HG02588 (cell line): ENCODE measurements around the gene DUSP5.

Source experiments
- ATAC-seq: cut with Tn5 transposase; IDR thresholded peaks from one replicate; pipeline ENCODE4 v1.9.1; 2021; ENCODE audit warnings: mild to moderate bottlenecking, moderate library complexity; ENCODE audit not compliant: unreplicated experiment

DUSP5 gene

DNA sequence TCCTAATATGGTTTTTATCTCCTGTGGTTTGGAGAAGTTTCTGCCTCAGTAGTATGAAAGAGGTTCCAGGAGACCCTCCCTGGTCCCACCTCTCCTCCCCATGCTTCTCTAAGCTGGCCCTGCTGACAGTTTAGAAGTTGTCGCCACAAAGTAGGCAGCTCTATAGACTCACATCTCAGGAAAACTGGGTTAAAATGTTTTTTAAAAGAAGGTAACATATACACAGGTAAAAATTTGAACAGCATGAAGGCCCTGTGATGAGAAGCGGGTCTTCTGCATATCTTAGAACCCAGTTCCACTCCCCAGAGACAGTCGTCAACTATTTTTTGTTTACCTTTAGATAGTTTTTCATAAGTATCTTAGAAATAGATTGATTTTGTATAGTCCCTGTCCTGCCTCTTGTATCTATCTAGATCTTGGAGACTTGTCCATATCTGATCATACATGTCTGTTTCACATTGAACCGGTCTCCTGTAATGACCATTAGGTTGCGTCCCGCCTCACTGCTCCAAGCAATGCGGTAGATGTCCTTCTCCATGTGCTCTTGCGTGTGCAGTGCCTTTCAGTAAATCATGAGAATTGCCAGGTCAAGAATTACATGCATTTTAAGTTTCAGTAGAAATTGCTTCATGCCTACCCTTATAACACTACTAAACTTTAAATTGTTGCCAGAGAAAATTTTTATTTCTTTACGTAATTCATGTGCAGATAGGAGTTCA lies 2.2 kb downstream of the DUSP5 start:
- no peak for ATAC-seq

DNA sequence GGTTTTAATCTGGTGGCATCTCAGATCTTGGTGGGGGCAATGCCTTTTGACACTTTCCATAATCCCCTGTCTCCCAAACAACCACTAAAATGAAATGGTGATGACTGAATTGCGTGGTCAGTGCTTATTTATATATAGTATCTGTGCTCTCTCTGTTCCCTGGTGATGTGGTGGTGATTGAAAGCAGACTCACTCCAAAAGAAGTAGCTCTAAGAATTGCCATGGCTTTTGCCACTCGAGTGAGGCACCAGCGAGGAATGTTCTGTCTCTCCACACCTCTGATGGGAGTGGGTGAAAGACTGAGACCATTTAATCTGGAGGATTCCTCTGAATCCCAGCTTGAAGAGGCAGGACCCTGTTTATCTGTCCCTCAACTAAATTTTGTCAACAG lies 2.8 kb downstream of the DUSP5 start:
- no peak for ATAC-seq

- no peak for ATAC-seq
Measured at GRCh38 chr10:110501142-110501937, 3.6 kb downstream of the DUSP5 start.

DNA sequence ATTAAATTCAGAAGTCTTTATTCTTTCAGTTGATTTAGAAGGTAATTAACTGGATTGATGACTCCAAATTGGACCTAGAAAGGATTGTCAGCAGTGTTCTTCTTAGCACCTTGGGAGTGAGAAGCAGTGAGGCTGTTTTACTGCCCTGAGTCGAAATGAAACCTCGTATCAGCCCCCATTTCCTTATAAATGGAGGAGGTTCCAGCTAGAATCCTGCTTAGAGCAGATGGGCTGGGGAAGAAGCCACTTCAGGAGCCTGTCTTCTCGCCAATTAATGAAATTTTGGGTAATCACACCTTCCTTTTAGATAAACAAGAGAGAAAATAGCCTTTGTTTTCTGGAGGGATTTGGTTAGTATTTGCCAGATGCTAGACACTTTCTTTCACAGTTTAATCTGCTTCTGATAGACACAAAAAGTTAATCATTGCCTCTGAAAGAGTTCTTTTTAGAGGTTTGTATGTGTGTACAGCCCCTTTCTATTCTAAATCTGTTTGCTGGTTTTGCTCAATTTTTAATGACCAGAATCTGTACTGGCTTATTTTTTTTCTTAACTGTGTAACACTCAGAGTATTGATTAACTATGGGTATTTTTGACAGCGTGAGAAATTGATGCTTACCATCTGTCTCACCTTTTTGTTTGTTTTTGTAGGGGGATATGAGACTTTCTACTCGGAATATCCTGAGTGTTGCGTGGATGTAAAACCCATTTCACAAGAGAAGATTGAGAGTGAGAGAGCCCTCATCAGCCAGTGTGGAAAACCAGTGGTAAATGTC lies 4.6 kb downstream of the DUSP5 start:
- no peak for ATAC-seq

- ATAC-seq, result peak; percentile 34
Measured at GRCh38 chr10:110502851-110503301, 5.2 kb downstream of the DUSP5 start.

- ATAC-seq, result no peak
Measured at GRCh38 chr10:110503528-110504110, 5.9 kb downstream of the DUSP5 start.

GRCh38 chr10:110504111-110504735 lies 6.5 kb downstream of the DUSP5 start:
- ATAC-seq, result peak; percentile 58

DNA sequence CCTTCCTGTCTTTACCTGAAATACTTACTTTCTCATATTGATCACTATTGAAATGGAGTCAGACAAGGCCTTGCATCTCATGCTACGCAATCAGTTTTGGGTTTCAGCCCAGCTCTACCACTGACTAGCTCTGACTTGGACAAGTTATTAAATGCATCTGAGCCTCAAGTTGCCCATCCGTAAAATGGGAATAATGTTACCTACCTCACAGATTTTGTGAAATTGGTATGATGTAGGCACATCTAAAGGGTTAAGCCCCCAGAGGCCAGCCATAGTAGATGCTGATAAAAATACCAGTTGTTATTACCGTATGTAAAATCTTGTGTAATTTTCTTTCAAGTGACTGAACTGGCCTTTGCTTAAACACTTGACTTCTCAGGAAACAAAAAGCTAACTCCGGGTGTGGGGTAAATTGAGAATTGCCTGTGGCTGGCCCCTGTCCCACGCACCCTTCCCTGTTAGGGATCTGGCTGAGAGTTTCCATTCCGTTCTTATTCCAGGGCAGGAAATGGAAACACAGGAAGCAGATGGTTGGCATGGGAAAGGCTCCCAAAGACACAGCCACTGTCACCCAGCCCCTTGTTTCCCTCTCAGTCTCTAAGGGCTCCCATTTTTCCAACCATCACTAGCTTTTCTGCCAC lies 7.5 kb downstream of the DUSP5 start:
- no peak for ATAC-seq

GRCh38 chr10:110506448-110506847 lies 8.7 kb downstream of the DUSP5 start:
- ATAC-seq, result no peak

- no peak for ATAC-seq
Measured at GRCh38 chr10:110507346-110507745, 9.6 kb downstream of the DUSP5 start.

DNA sequence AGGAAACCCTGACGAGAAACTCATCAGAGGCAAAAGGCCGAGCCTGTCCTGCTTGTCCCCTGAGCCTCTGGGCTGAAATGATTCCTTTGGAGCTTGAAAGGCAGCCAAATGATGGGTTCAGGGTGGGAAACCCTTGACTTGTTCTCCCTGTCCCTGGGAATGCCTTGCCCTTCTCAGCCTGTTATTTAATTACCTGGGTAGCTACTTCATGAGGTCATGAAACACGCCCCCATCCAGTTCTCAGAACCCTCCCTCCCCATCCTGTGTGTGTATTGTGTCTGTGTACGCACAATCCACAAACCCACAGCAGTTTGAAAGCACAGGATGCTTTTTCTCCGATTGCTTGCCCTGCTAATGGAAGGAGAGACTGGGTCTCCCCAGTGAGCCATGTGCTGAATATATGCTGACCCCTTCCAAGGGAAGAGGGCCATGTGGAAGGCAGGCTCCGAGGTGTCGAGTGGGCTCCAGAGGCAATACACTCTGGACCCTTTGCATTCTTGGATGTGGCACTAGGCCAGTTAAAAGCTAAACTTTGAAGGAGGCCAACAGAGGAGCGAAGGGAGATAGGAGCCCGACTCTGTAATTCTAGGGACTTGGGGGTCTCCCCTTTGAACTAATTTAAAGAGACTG lies 10.6 kb downstream of the DUSP5 start:
- ATAC-seq, result no peak

- ATAC-seq, result no peak
Measured at GRCh38 chr10:110508806-110509544, 11.3 kb downstream of the DUSP5 start.

DNA sequence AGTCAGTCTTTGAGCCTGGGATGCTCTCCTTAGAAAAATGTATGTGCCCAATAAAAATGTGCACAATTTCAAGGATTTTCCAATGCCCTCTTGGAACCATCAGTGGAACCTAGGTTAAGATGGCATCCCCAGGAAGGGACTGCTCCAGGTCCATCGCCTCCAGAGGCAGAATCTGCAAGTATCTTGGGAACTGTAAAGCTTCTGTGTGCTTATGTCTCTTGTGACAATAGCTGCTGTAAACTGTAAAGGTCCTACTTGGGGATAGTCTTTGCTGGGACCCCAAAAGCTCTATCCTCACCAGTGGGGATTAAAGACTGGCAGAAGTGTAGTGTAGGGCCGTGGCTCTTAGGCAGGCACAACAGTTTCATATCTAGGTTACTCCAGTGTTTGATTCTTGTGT lies 11.9 kb downstream of the DUSP5 start:
- ATAC-seq, result no peak

DNA sequence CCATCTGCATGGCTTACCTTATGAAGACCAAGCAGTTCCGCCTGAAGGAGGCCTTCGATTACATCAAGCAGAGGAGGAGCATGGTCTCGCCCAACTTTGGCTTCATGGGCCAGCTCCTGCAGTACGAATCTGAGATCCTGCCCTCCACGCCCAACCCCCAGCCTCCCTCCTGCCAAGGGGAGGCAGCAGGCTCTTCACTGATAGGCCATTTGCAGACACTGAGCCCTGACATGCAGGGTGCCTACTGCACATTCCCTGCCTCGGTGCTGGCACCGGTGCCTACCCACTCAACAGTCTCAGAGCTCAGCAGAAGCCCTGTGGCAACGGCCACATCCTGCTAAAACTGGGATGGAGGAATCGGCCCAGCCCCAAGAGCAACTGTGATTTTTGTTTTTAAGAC lies 12.4 kb downstream of the DUSP5 start:
- ATAC-seq, result no peak

GRCh38 chr10:110510730-110511129 lies 13.0 kb downstream of the DUSP5 start:
- ATAC-seq, result no peak

DNA sequence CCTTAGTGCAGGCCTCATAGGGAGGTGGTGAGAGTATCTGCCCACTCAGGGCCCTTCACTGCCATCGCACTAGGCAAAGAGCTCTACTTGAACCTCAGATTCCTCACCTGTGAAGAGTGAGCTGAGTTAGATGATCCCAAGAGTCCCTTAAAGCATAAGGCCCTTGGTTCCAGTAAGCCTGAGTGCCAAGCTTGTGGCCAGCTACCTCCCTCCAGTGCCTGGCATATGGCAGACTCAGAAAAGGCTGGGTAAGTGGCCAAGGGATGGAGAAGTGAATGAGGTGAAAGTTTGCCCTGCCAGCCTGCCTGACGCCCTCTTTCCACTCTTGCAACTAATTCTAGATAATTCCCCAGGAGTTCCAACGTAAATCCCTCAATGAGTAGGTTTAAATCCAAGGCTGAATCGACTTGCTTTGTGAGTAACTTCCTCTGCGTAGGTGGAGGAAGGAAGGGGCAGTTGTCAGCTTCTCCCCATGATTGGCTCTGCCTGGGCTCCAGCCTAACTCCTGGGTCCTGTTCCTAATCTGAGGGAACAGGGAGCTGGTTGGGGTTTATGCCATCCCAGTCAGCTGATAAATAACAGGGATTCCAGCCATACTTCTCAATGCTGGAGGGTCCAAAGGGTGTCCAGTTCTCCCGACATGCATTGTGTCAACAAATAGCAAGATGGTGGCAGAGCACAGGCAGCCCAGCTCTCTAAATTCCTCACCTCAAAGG lies 14.2 kb downstream of the DUSP5 start:
- ATAC-seq, result no peak

DNA sequence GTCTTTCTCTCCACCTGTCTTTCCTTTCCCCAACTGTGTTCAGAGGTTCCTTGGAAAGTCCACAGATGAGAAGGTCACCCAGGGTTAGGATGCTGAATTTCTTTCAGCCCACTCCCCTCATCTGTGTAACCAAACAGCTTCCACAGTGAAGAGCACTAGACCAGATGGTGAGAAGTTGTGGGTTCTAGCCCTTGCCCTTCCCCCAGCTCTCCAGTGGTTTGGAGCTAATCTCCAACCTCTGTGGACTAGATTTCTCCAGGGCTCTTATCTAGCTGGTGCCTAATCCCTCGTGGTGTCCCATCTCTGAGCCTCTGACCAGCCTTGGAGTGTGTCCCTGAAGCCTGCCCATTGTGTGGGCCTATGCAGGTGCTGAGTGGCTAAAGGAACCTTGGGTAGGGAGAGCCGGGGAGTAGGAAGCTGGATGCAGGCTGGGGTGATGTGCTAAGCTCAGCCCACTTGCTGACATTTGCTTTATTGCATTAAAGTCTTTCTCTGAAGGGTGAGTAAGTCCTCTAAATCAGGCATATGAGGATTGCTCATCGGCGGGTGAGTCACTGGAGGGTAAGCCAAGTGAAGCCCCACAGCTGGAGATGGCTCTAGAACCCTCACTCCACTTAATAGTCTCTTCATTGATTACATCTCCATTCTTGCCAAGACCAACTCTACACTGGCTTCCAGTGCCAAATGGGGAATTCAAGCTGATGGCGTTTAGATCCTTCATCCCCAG lies 14.9 kb downstream of the DUSP5 start:
- ATAC-seq, result no peak

DNA sequence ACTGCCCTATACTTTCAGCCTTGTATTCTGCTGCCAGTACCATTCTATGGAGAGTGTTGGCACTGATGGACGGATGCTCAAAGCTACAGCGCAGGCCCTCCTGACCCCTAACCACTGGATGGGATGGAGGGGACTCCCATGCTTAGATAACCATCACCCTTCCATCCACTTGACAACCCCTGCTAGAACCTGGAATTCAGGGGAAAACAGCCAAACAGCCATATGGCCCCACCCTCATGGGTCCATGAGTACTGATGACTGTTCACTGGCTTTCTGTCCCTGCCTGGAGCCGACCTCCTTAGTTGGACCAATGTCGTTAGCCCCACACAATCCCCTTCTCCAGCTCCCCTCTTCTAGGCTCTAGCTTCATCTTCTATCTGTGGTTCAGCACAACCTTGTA lies 16.2 kb downstream of the DUSP5 start:
- no peak for ATAC-seq
